IMR-90 (cell line): Measurements from ENCODE around the gene HMG20B. TPM values are rescaled to one million over a fixed set of nuclear protein-coding genes. Genes with fewer than 3 reads are reported as not detected.

Source experiments
- ATAC-seq: fragments of 200-7000 bp; cut with Tn5 transposase; 2 replicates; pipeline ENCODE4 v1.9.1; 2020; ENCODE audit warnings: low read depth, mild to moderate bottlenecking, moderate library complexity
- BruUV-seq: library from RNA; stranded (reverse); fragments of 400-500 nt; replicated peaks from 2 replicates; lab custom pipeline; 2021; lab: Mats Ljungman, UMichigan
- CTCF ChIA-PET: fragments of 300-600 bp; formaldehyde crosslinking; extraction: SDS; loops from one replicate; lab custom pipeline; 2021; ENCODE audit warnings: antibody characterized with exemption; lab: Yijun Ruan, JAX
- POLR2A ChIA-PET: fragments of 300-600 bp; sonication (Branson Sonifier 250); formaldehyde crosslinking; loops from one replicate; lab custom pipeline; 2022; ENCODE audit warnings: antibody characterized with exemption; ENCODE audit not compliant: unreplicated experiment; lab: Charles Lee
- DNase-seq: peaks from one replicate; pipeline ENCODE4 v3.0.0; 2013
- H2AFZ ChIP-seq: replicated peaks from 2 replicates; pipeline ENCODE3; 2013; ENCODE audit warnings: low read length, mild to moderate bottlenecking; ENCODE audit not compliant: poor library complexity
- H2AK5ac ChIP-seq: 2 replicates; pipeline ENCODE4 v1.6.1; 2013; ENCODE audit warnings: low read depth, low read length, inconsistent platforms
- H2AK9ac ChIP-seq: replicated peaks from 2 replicates; pipeline ENCODE3; 2013; ENCODE audit warnings: mild to moderate bottlenecking, low read depth, low read length, moderate library complexity; ENCODE audit not compliant: poor library complexity
- H2BK120ac ChIP-seq: 2 replicates; pipeline ENCODE4 v1.6.1; 2013; ENCODE audit warnings: low read depth, low read length, inconsistent platforms
- H2BK15ac ChIP-seq: 3 replicates; pipeline ENCODE4 v1.6.1; 2013; ENCODE audit warnings: low read depth, low read length, inconsistent platforms
- H2BK20ac ChIP-seq: 2 replicates; pipeline ENCODE4 v1.6.1; 2013; ENCODE audit warnings: low read depth, mild to moderate bottlenecking, inconsistent platforms, low read length, moderate library complexity
- H2BK5ac ChIP-seq: 2 replicates; pipeline ENCODE4 v1.6.1; 2013; ENCODE audit warnings: mild to moderate bottlenecking, low read depth, low read length, inconsistent platforms; ENCODE audit not compliant: poor library complexity, severe bottlenecking
- H3K14ac ChIP-seq: replicated peaks from 2 replicates; pipeline ENCODE4 v1.6.1; 2013; ENCODE audit warnings: low read depth, low read length, inconsistent platforms
- H3K18ac ChIP-seq: 2 replicates; pipeline ENCODE4 v1.6.1; 2013; ENCODE audit warnings: low read depth, low read length, control low read depth
- H3K23ac ChIP-seq: 2 replicates; pipeline ENCODE4 v1.6.1; 2013; ENCODE audit warnings: low read depth, low read length, inconsistent platforms
- H3K27ac ChIP-seq: 2 replicates; pipeline ENCODE4 v1.5.1; 2013; ENCODE audit warnings: mild to moderate bottlenecking, control low read depth, low read length; ENCODE audit not compliant: insufficient read depth
- H3K27me3 ChIP-seq: 2 replicates; pipeline ENCODE4 v1.6.1; 2013; ENCODE audit warnings: low read length; ENCODE audit not compliant: control insufficient read depth, insufficient read depth
- H3K36me3 ChIP-seq: 2 replicates; pipeline ENCODE4 v1.6.1; 2013; ENCODE audit warnings: low read length, mixed read lengths; ENCODE audit not compliant: control insufficient read depth, insufficient read depth
- H3K4ac ChIP-seq: 2 replicates; pipeline ENCODE4 v1.6.1; 2013; ENCODE audit warnings: low read depth, low read length, inconsistent platforms
- H3K4me1 ChIP-seq: 2 replicates; pipeline ENCODE4 v1.6.1; 2013; ENCODE audit warnings: low read length, mixed read lengths; ENCODE audit not compliant: control insufficient read depth, insufficient read depth
- H3K4me2 ChIP-seq: 2 replicates; pipeline ENCODE4 v1.6.1; 2013; ENCODE audit warnings: low read depth, mild to moderate bottlenecking, control low read depth, low read length, moderate library complexity
- H3K4me3 ChIP-seq: 2 replicates; pipeline ENCODE4 v1.5.1; 2013; ENCODE audit warnings: low read depth, mild to moderate bottlenecking, control low read depth, low read length, moderate library complexity; ENCODE audit not compliant: insufficient read depth
- H3K56ac ChIP-seq: 2 replicates; pipeline ENCODE4 v1.6.1; 2013; ENCODE audit warnings: low read length, inconsistent platforms; ENCODE audit not compliant: insufficient read depth; ENCODE audit errors: extremely low read depth
- H3K79me1 ChIP-seq, 2 experiments: 2 replicates each; pipeline ENCODE4 v1.6.1; 2013; ENCODE audit warnings: low read length in 2 of 2, inconsistent platforms in 1 of 2, low read depth in 1 of 2
- H3K9ac ChIP-seq: 2 replicates; pipeline ENCODE4 v1.6.1; 2013; ENCODE audit warnings: low read depth, low read length, control low read depth
- H3K9me1 ChIP-seq: 2 replicates; pipeline ENCODE4 v1.6.1; 2013; ENCODE audit warnings: low read length, inconsistent platforms; ENCODE audit not compliant: insufficient read depth
- H3K9me3 ChIP-seq: 2 replicates; pipeline ENCODE4 v1.6.1; 2013; ENCODE audit warnings: low read length; ENCODE audit not compliant: control insufficient read depth, insufficient read depth
- H4K20me1 ChIP-seq: 2 replicates; pipeline ENCODE4 v1.6.1; 2013; ENCODE audit warnings: low read length, inconsistent platforms; ENCODE audit not compliant: insufficient read depth
- H4K5ac ChIP-seq: 2 replicates; pipeline ENCODE4 v1.6.1; 2013; ENCODE audit warnings: mild to moderate bottlenecking, low read depth, low read length, control low read depth
- H4K8ac ChIP-seq, 2 experiments: 2 replicates each; pipeline ENCODE4 v1.6.1; 2013; ENCODE audit warnings: low read depth in 2 of 2, low read length in 2 of 2, control low read depth in 1 of 2, inconsistent platforms in 1 of 2
- H4K91ac ChIP-seq: 2 replicates; pipeline ENCODE4 v1.6.1; 2013; ENCODE audit warnings: low read depth, low read length, inconsistent platforms; ENCODE audit not compliant: insufficient read depth
- CHD1 ChIP-seq: IDR thresholded peaks from 2 replicates; pipeline ENCODE4 v1.6.1; 2012; ENCODE audit warnings: low read depth, low read length, improper control_type of control experiment
- ELK1 ChIP-seq: fragments of 150-350 bp; IDR thresholded peaks from 2 replicates; pipeline ENCODE4 v1.6.1; 2016; ENCODE audit warnings: low read depth, mild to moderate bottlenecking, low read length, moderate library complexity, borderline replicate concordance
- MAFK ChIP-seq: IDR thresholded peaks from 2 replicates; pipeline ENCODE4 v1.6.1; 2012; ENCODE audit warnings: low read depth, low read length, improper control_type of control experiment
- RCOR1 ChIP-seq: IDR thresholded peaks from 2 replicates; pipeline ENCODE4 v1.6.1; 2012; ENCODE audit warnings: mild to moderate bottlenecking, low read length, improper control_type of control experiment; ENCODE audit not compliant: insufficient replicate concordance
- SMC3 ChIP-seq: fragments of 150-350 bp; IDR thresholded peaks from 2 replicates; pipeline ENCODE4 v1.6.1; 2016; ENCODE audit warnings: low read depth, mild to moderate bottlenecking, antibody characterized with exemption, low read length, moderate library complexity
- WGBS, 2 experiments: methylation state at CpG; one replicate each; pipeline versions ENCODE4 v1.1.5 to v1.1.7; 2013; ENCODE audit warnings: missing lambda C conversion rate in 2 of 2; ENCODE audit not compliant: insufficient read length in 1 of 2; ENCODE audit errors: extremely low coverage in 2 of 2; 5-methylcytosine and 5-hydroxymethylcytosine counted together
- dilution Hi-C: fragments of 300-500 bp; cut with HindIII; formaldehyde crosslinking; loops from one replicate; pipeline ENCODE4 v1.14.3; 2018; ENCODE audit warnings: low sequenced_read_pairs; ENCODE audit not compliant: unreplicated experiment
- in situ Hi-C: fragments of 300-500 bp; cut with MboI; formaldehyde crosslinking; loops from 3 replicates; pipeline ENCODE4 v1.14.3; 2019; ENCODE audit warnings: low sequenced_read_pairs, inconsistent platforms, mixed read lengths
- intact Hi-C: fragments of 100-400 bp; cut with micrococcal nuclease; formaldehyde crosslinking; loops from 2 replicates; pipeline ENCODE4 v1.10.0; 2022
- polyA plus RNA-seq, 3 experiments: library from polyadenylated mRNA; depleted of rRNA; stranded (reverse); fragments of >200 nt; gene quantifications; 2 replicates each; pipeline ENCODE4 v1.2.3, GENCODE V29; 2012; ENCODE audit warnings: low replicate concordance in 1 of 3
- total RNA-seq: library from RNA; depleted of rRNA; stranded (reverse); fragments of >200 nt; gene quantifications from 2 replicates; pipeline ENCODE4 v1.2.3, GENCODE V29; 2012

HMG20B gene
- total and polyA plus RNA-seq, 2 of the 4 experiments (the other 2 are of a cell fraction) = 57.5 to 63.8 TPM

- Histone ChIP-seq H4K91ac (no peak overlapping the region; the same call in 1 of the 2 replicates), H2AK5ac (peak overlapping the region; percentile 42; the same call in 1 of the 2 replicates), H4K8ac (peak overlapping the region in 1 of 2 experiments; percentile 55; a peak in 1 of 4 replicates), H4K5ac (no peak overlapping the region), H3K14ac (peak overlapping the region; percentile 74), H2BK20ac (no peak overlapping the region), H3K4me1 (peaks cover 11% of the 10 kb centered on the region), H3K27me3 (no peaks in the 10 kb centered on the region), H3K9me1 (0 out of 2 replicates have a peak, but pooled peaks cover 6% of the 10 kb centered on the region), H3K23ac (peak overlapping the region; percentile 11; the same call in 1 of the 2 replicates), H2BK5ac (no peak overlapping the region), H2AFZ (peak overlapping the region; percentile 98), H2BK15ac (no peak overlapping the region), H4K20me1 (no peaks in the 10 kb centered on the region), H2AK9ac (peak overlapping the region; percentile 93), H3K27ac (no peak overlapping the region; the same call in 1 of the 2 replicates), H3K4me3 (peak overlapping the region; percentile 56), H3K18ac (no peak overlapping the region), H3K4ac (peak overlapping the region; percentile 27; the same call in 1 of the 2 replicates), H3K36me3 (peaks cover 9% of the 10 kb centered on the region; the same call in 1 of the 2 replicates), H3K9me3 (no peaks in the 10 kb centered on the region), H2BK120ac (no peak overlapping the region), H3K4me2 (peak overlapping the region; percentile 52), H3K79me1 (peaks cover 7 to 17% of the 10 kb centered on the region in 2 experiments), H3K56ac (no peak overlapping the region), H3K9ac (peak overlapping the region; percentile 43; the same call in 1 of the 2 replicates)
- WGBS, 2 experiments = 21% methylated on average over 11 of the region's 35 CpGs; no CpG with 5 or more reads in 1 of the 2 experiments
- ChIA-PET CTCF (no interaction called here), POLR2A (no interaction called here)
- in situ Hi-C loops (loop anchor here (25.0 kb wide), 1 partner anchor 294 kb away; no protein-coding TSS in a partner anchor), intact Hi-C loops (no loop called here), dilution Hi-C loops (no loop called here)
- ATAC-seq (peak; percentile 42), DNase-seq (no peak)
- no TSS peak for BruUV-seq
- no peak for TF ChIP-seq CHD1
- TF ChIP-seq ELK1 = no peak
- no peak for TF ChIP-seq MAFK
- TF ChIP-seq RCOR1 = no peak
- no peak for TF ChIP-seq SMC3
Measured at GRCh38 chr19:3606174-3606689, 33.5 kb downstream of the HMG20B start.
